Hindlimb muscle (tissue), 1 donor: Measurements from ENCODE around the gene FBXO10. TPM values are rescaled to one million over a fixed set of nuclear protein-coding genes. Genes with fewer than 3 reads are reported as not detected.
A peak's percentile ranks its signal among the peaks of the same experiment; 100 is the strongest.

ENCODE experiments used
- DNase-seq: peaks from one replicate; pipeline ENCODE4 v3.0.0-alpha.2; 2013
- polyA plus RNA-seq: library from polyadenylated mRNA; unstranded; fragments of 120-200 nt; gene quantifications from one replicate; pipeline ENCODE4 v1.2.1, GENCODE V29; 2013; ENCODE audit not compliant: insufficient read length

Gene FBXO10
- polyA plus RNA-seq, 1 donor, result 45.1 TPM

- DNase-seq, result no peak
Observed at GRCh38 chr9:37593883-37594448, 17.8 kb upstream of the FBXO10 start.

DNA sequence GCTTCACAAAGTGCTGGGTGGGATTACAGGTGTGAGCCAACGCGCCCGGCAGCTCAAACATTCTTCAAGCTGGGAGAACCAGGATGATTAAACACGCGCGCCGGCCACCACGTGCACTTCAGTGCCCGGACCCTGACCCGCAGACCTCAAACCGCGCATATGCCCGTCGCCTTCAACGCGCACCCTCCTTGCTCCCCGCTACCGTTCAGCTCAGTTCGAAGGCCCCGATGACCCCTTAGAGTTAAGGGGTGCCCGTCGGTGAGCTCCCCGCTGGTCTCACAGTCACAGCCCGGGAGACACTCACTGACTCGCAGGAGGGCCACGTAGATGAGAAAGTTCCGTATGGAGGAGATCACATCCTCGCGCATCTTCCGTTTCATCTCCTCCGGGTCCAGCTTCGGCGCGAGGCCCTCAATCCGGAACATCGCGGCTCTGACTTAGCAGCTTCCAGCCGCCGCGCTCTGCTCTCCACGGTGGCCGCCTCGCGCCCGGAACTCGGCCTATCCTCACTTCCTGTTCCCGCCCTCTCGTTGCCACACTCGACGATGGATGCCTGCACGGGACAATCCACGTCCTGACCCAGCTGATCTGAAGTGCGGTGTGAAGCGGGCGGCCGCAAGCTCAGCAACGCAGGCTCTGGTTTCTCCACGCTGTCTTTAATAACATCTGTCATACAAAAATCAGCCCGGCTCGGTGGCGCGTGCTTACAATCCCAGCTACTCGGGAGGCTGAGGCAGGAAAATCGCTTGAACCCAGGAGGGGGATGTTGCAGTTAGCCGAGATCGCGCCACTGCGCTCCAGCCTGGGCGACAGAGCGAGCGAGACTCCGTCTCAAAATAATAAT is 16.1 kb upstream of the FBXO10 start, which contains the start of gene TOMM5:
Gene TOMM5, minus strand, starts transcription at position 490 of the 844 bp plus-strand sequence. Its CDS starts 65 bp downstream, at position 425.
- peak; percentile 93 for DNase-seq

DNA sequence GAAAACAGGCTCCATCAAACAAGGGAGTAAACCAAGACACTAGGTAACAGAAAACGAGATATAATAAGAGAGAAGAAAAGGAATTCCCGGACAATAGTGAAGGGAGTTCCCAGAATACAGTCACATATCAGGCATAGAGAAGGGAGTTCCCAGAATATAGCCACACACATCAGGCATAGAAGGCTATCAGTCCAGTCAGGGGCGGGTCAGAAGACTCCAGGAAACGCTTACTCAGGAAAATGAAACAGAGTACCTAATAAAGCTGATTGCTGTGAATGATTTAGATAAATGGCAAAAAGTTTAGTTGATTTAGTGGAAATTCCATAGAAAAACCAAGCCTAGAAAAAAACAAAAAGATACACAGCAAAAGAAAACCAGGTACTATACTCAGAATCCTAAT is 11.3 kb upstream of the FBXO10 start:
- DNase-seq, result no peak

GRCh38 chr9:37583522-37584121 is 7.4 kb upstream of the FBXO10 start:
- DNase-seq, result no peak

DNA sequence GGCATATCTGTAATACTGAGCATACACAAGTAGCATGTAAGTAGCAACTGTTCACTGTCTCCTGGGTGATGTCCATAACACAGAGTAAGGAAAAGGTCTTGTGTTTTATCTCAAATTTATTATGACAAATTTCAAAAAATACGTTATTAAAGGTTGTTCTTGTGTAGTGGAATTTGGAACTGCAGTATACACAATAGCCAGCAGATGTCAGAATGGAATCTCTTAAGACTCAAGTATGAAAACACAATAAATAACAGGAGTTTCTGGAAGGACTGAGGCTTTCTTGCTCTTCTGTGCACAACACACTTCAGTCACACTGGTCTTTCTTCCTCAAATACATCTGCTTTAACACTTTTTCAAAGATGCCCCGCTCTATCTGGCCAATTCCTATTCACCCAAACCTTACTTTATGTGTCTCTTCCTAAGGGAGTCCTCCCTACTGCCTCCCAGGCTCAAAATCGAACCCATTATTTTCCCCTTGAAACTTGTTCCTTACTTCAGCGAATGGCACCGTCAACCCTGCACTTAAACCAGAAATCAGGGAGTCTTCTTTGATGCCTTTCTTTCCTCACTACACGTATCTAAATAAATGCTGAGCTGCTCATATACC is 6.5 kb upstream of the FBXO10 start:
- DNase-seq, result no peak

- DNase-seq, result no peak
Observed at GRCh38 chr9:37575511-37575914, 667 bp downstream of the FBXO10 start.

DNA sequence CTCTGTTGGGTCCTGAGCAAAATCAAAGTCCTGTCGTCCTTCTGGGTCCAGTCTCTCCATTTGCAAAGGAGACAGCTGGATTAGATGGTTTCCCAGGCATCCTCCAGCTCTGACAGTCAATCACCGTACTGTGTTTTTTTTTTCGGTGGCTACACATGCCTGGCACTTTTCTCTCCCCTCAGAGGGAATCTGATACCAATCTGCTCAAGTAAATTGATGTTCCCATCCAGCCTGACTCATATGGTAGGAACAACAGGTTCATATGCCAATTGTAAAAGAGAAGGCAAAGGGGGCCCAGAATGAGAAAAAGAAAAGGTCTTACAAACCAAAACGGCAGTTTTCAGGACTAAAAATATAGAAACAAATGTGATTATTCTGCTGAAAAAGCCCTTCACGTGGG is 1.2 kb downstream of the FBXO10 start:
- DNase-seq, result no peak

- no peak for DNase-seq
Observed at GRCh38 chr9:37574241-37574721, 1.9 kb downstream of the FBXO10 start.

GRCh38 chr9:37571282-37571681 is 4.9 kb downstream of the FBXO10 start:
- DNase-seq, result no peak

DNA sequence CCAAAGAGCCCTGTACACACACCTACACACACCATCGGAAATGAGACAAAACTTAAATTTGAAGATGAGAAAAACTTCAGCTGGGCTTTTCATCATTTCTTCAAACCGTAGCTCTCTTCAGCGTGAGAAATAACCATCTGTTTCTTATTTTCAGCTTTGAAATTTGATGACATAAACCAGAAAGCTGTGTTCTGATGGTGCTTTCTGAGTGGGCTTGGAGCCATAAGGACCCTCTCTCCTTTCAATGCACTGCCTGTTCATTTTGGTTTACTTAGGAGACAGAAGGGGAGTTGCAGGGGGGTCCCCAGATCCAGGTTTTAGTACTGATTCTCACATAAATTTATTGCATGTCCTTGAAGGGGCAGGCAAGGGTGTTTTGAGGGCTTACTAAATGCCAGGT is 9.5 kb downstream of the FBXO10 start:
- DNase-seq, result no peak

DNA sequence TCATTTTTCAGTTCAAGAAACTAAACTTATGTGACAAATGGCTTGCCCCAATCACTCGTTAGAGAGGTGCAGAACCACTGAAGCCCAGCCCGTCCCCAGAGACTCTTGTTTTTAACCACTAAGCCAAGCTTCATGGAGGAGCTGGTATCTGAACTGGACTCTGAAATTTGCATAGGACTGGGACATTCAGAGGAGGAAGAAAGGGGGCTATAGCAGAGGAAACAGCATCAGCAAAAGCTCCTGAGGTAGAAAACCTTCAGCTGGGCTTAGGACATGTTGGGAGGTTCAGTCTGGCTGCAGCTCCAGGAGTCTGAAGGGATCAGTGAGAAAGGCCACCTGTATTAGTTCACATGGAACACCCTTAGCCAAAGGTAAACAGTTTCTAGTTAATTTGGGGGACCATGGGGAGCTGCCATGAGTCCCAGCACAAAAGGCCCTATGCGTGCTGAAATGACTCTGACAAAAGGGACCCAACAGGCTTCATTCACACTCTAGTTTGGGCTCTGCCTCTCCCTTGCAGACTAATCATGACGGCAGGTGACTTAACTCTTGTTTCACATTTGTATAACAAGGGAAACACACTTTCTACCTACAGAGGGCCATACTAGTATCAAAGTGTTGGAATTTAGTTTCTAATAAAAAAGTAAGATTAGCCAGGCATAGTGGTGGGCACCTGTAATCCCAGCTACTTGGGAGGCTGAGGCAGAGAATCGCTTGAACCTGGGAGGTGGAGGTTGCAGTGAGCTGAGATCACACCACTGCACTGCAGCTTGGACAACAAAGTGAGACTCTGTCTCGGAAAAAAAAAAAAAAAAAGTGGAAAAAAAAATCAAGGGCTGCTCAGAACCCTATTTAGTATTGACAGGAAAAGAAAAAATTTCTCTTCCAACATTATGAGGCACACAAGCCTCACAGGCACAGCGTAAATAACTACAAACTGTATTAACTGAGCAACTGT is 10.2 kb downstream of the FBXO10 start:
- no peak for DNase-seq

DNA sequence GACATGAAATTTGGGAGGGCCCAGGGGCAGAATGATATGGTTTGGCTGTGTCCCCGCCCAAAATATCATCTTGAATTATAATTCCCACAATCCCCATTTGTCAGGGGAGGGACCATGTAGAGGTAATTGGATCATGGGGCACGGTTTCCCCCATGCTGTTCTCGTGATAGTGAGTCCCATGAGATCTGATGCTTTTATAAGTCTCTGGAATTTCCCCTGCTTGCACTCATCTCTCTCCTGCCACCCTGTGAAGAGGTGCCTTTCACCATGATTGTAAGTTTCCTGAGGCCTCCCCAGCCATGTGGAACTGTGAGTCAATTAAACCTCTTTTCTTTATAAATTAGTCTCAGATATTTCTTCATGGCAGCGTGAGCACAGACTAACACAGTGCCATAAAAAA is 11.3 kb downstream of the FBXO10 start:
- no peak for DNase-seq

DNA sequence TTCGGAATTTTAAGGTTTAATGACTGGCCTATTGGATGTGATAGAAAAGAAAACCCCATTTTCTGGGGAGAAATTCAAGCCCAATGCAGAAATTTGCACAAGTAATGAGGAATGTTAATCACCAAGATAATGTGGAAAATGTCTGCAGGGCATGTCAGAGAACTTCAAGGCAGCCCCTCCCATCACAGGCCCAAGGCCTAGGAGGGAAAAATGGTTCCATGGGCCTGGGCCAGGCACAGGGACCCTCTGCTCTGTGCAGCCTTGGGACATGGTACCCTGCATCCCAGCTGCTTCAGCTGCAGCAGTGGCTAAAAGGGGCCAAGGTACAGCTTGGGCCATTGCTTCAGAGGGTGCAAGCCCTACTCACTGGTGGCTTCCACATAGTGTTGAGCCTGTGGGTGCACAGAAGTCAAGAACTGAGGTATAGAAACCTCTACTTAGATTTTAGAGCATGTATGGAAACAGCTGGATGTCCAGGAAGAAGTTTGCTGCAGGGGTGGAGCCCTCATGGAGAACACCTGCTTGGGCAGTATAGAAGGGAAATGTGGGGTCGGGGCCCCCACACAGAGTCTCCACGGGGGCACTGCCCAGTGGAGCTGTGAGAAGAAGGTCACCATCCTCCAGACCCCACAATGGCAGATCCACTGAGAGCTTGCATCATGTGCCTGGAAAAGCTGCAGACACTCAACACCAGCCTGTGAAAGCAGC is 12.2 kb downstream of the FBXO10 start:
- DNase-seq, result no peak

- DNase-seq, result no peak
Observed at GRCh38 chr9:37562826-37563225, 13.4 kb downstream of the FBXO10 start.

GRCh38 chr9:37561682-37562081 is 14.5 kb downstream of the FBXO10 start:
- no peak for DNase-seq

- DNase-seq, result no peak
Observed at GRCh38 chr9:37559855-37560592, 16.2 kb downstream of the FBXO10 start.

- no peak for DNase-seq
Observed at GRCh38 chr9:37559125-37559524, 17.1 kb downstream of the FBXO10 start.

DNA sequence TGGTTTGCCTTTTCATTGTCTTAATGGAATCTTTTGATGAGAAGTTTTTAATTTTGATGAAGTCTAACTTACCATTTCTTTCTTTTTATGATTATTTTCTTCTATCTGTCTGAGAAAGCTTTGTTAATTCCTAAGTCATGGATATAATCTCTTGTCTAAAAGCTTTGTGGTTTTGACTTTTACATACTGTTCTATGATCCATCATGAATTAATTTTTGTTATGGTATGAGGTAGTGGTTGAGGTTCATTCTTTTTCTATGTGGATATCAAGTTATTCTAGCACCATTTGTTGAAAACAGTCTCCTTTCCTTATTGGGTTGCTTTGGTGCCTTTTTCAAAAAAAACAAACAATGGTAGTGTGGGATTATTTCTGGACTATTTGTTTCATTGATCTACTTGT is 20.4 kb downstream of the FBXO10 start:
- DNase-seq, result no peak

DNA sequence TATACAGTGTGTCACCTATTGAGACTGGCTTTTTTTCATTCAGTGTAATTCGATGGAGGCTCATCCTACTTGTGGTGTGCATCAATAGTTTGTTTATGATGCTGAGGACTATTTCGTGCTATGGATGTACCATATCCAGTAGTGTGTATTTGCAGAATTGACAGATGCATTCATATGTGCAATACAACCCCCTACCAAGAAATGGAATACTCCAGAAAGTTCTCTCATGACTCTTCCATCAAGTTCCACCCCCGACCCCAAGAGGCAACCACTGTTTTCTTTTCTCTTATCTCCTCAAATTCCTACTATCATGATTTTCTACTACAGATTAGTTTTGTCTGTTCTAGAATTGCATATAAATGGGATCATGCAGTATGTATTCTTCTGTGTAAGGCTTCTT is 21.9 kb downstream of the FBXO10 start:
- no peak for DNase-seq

DNA sequence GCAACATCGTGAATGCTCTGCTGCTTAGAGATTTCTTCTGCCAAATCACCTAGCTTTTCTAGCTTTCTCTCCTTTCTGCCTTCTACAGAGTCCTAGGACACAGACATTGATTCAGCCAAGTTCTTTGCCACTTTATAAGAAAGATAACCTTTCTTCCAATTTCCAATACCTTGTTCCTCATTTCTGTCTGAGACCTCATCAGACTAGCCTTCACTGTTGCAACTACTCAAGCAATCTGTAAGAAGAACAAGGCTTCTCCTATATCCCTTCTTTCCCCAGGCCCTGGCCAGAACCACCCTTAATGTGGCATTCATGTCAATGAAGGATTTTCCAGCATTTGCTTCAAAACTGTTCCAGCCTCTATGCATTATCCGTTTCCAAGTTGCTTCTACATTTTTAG is 24.3 kb downstream of the FBXO10 start:
- DNase-seq, result no peak

DNA sequence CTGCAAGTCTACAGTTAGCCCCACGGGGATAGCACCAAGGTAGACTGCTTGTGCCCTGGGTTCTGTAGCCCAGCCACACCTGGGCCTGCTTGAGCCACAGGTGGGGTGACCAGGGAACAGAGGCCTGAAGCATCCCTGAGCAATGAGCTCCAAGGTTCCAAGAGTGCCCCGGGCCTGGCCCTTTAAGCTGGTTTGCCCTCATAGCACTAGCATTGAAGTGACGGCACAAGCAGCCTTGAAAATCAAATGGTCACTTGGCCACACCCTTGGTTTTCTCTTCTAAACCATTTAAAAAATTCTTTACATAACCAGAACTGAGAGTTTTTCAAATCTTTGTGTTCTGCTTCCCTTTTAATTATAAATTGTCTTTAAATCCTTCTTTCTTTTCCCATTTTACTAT is 24.7 kb downstream of the FBXO10 start:
- no peak for DNase-seq
